Stimulated activated CD4-positive, alpha-beta T cell treated with anti-CD3 and anti-CD28 coated beads, Interleukin-12 subunit alpha, Interleukin-12 subunit beta, amount 100 ng/mL, for 4 hours (primary cell): ENCODE data around the gene EFCAB3.
"Not testable (repeated sequence)": the region's sequence is repeated elsewhere in the genome, so short reads cannot be mapped to it uniquely, and the experiment has no call there.

Experiments
- DNase-seq: peaks from one replicate; pipeline ENCODE4 v3.0.0-alpha.2; 2020

EFCAB3 gene

DNA sequence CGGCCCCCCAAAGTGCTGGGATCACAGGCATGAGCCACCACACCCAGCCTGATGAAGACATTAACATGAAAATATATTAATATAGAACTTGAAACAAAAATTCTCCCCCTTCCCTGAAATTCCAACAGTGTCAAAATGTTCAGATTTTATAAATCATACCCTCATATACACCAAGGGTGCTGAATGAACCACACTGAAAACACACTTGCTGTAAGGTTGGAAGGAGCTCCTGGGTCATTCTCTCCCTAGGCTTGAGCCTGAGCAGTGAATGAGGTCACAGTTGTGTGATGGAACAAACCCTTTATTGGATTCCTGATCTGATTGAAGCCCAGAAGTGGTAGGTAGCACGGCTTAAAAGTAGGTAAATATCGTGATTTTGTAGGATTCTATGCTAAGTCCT is at the start of gene EFCAB3:
TSS of gene EFCAB3 (plus strand) at position 301 of the 400 bp plus-strand sequence. CDS start 2,427 bp downstream, outside the sequence.
- DNase-seq = no peak

DNA sequence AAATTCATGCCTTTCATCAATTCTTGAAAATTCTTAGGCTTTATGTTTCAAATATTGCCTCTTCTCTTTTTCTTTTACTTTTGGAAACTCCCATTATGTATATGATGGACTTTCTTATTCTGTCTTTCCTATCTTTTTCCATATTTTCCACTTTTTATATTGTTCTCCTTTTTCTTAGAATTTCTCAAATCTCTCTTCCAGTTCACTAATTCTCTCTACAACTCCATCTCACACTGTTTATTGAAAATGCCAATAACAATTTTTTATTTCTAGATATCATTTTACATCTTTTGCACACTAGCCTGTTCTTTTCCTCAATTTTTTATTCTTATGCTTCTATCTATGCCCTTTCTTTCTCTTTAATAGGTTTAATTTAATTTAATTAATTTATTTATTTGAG is 43.8 kb upstream of the EFCAB3 start:
- DNase-seq = no peak

DNA sequence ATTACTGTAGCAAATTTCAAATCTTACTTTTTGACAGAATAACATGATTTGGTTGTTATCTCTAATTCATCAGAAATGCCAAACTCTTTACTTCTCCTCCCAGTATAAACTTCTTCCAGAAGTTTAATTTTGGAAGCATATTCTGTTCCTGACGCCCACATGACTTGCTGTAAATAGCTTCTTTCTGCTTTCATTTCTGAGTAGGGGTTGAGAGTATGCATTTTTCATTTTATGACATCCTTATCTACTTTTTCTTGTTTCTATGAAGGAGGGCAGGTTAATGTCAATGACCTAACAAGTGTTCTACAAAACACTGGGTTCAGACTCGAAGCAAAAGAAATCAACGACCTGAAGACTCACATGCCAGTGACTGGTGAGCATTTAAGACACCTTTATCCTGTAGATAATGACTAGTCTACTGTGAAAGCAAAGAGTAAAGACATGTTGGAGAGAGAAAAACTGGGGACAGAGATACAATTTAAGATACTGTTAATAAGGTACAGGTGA is 36.5 kb upstream of the EFCAB3 start:
- DNase-seq = no peak

DNA sequence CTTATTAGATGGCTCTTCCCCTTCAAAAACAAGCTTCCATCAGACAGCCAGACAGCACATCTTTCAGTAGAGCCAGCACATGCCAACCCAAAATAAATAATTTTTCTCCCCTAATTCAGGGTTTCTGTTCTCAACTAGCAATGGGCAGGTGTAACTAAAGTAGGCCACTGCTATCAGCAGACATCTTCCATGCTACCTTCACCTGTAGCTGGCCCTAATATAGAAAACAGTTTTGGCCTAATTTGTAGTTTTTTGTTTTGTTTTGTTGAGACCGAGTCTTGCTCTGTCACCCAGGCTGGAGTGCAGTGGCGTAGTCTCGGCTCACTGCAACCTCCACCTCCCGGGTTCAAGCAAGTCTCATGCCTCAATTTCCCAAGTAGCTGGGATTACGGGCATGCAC is 29.2 kb upstream of the EFCAB3 start:
- DNase-seq = no peak

DNA sequence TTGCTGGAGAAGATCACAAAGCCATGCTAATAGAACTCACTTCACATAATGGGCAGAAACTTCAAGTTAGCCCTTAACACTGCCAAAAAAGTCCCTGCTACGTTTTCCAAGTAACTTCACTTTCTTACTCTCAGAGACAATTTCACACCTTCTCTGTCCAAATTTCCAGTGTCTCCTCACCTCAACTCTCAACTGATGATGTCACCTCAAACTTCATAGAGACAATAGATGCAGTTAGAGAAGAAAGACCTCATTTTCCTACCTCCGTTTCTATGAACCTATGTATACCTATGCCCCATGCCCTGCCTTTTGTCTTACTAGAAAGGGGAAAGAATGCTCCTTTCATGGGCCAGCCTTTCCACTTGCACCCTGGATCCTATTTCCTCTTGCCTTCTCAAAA is 14.2 kb upstream of the EFCAB3 start:
- no peak for DNase-seq

DNA sequence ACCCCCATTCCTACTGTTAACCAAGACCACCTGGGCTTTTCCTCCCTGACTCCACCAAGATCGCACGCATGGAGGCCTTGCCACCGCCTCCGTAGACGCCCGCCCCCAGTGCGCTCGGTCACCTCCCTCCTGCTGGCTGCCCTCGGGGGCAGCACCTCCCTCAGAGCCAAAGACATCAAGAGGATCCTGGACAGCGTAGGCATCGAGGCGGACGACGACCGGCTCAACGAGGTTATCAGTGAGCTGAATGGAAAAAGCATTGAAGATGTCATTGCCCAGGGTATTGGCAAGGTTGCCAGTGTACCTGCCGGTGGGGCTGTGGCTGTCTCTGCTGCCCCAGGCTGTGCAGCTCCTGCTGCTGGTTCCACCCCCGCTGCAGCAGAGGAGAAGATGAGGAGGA is 1.2 kb downstream of the EFCAB3 start:
- no peak for DNase-seq

DNA sequence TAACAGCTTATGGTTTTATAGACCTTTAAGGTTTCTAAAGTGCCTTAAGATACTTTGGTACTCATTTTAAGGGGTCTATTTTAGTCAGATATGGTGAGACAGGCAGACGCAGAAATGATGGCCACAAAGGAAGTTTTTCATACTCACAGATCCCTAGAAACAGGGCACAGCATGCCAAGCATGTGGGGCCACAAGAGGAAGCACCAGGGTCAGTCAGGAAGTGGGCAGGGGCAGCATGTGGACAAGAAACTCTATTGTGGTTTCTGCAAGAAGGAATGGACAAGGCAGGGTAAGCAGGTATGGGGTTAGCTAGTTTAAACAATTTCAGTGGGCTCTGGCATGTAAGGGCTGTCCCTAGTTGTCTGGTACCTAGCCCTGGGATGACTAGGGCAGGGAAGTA is 8.5 kb downstream of the EFCAB3 start:
- no peak for DNase-seq

DNA sequence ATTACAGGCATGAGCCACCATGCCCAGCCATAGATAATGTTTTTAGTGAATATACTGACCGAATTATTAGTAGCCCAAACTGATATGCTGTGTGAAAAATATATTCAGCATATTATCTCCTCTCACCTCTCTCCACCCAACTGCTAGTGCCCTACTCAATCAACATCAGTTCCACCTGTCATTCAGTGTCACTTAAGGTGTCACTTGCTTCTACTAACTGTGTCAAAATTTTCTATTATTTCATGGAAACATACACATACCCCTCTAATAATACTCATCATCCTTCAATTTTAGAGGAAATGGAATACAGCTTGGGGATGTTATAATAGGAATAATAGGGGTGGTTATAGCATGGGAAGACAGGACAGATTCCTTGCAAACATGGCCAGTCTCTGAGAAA is 12.6 kb downstream of the EFCAB3 start:
- DNase-seq = no peak

DNA sequence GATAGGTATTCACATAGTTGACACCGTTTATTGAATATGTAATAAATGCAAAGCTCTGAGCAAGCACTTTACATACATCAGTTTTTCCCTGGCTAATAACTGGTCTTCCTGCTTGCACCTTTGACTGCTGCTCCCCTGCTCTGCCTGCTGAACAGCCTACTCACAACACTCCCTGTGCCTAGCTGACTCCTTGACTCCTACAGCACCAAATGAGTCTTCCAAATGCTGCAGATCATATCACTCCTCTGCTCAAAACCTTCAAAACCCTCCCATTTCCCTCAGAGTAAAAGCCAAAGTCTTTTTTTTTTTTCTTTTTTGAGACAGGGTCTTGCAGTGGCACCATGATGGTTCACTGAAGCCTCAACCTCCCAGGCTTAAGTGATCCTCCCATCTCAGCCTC is 18.5 kb downstream of the EFCAB3 start:
- DNase-seq = no peak

DNA sequence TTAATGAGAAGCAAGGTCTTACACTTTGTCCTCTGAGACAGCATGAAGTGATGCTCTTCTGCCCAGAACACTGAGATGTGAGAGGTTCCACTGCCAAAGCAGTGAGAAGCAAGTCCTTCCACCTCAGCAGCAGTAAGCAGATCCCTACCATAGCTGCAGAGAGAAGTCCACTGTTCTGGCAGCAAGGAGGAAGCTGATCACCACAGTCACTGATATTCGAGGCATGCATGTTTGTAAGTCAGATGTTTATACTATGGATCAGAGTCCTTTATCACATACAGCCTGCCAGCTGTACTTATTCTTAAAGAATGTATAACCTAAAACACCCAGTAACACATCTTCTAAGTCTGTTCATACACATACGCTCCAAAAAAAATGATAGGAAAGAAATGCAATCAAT is 25.1 kb downstream of the EFCAB3 start:
- DNase-seq = no peak

DNA sequence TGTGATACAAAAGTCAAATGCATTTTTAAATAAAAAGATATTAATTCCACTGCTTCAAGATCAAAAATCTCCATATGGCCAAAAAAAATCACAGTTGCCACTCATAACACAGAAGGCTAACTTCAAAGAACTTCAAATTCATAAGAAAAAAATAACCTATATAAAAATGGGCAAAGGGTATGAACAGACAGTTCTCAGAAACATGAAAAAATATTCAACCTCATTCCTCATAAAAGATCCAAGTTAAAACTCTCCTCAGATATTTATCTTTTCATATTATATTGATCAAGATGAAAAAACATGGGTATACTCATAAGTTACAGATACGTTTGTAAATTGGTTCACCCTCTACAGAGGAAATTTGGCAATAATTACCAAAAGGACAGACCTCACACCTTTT is 32.7 kb downstream of the EFCAB3 start:
- not testable (repeated sequence) for DNase-seq

DNA sequence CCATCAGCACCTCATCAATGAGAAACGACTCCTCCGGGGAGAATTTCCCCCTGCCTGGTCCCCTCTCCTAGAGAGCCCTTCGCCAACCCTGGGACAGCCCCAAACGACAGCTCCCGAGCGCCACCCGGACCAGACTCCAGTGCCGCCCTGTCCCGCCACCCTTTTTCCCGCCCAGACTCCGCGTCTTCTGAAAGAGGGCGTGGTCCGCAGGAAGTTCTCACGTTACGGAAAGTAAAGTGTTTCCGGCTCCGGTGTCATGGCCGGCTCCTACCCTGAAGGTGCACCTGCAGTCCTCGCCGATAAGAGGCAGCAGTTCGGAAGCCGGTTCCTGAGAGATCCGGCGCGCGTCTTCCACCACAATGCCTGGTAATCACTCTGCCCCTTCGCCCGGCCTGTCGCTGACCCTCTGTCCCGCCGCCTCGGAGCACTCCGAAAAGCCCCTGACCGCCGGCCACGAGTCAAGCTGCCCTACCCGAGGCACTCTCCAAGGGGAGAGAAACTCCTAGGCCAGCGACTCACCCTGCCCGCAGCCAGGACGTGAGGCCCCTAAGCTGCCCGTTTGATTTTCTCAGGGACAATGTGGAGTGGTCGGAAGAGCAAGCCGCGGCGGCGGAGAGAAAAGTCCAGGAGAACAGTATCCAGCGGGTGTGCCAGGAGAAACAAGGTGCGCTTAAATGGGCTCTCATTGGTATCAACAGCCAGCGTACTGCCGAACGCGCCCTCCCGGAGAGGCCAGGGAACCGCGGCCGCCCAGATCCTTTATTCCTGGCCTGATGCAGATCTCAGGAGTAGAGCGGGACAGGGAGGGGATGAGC is 43.5 kb downstream of the EFCAB3 start, which contains the start of gene METTL2A:
TSS of gene METTL2A (plus strand) at position 251 of the 815 bp plus-strand sequence. CDS start at position 257, 6 bp downstream.
- peak; percentile 76 for DNase-seq

DNA sequence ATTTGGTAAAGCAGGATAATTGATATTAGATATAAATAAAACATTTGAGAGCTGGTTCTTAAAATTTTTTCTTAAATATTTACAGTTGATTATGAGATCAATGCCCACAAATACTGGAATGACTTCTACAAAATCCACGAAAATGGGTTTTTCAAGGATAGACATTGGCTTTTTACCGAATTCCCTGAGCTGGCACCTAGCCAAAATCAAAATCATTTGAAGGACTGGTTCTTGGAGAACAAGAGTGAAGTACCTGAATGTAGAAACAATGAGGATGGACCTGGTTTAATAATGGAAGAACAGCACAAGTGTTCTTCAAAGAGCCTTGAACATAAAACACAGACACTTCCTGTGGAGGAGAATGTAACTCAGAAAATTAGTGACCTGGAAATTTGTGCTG is 45.9 kb downstream of the EFCAB3 start:
- not testable (repeated sequence) for DNase-seq

DNA sequence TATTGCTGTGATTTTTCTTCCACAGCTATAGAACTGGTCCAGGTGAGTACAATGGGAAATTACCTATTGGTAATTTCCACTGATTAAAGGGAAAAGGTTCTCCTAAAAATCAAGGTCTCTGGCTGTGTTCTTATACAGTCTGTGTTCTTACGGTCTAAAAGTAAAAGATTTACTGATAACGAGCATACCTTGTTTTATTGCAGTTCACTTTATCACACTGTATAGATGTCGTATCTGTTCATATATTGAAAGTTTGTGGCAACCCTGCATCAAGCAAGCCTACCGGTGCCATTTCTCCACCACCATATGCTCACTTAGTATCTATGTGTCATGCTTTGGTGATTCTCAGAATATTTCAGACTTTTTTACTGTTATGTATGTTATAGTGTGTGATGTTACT is 54.9 kb downstream of the EFCAB3 start:
- DNase-seq = not testable (repeated sequence)

DNA sequence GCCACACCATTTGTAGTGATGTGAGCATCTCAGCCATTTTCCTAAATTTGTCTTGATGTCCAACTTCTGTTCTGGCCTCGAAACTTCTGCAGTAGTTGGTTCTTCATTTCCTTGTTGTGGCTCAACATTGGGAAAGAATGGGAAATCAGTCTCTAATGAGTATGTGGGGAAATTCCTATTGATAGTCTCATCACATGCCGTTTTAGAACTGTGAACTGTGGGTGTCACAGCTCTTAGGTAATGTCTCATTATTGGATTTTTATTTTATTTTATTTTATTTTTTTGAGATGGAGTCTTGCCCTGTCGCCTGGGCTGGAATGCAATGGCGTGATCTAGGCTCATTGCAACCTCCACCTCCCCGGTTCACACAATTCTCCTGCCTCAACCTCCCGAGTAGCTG is 60.8 kb downstream of the EFCAB3 start:
- not testable (repeated sequence) for DNase-seq

DNA sequence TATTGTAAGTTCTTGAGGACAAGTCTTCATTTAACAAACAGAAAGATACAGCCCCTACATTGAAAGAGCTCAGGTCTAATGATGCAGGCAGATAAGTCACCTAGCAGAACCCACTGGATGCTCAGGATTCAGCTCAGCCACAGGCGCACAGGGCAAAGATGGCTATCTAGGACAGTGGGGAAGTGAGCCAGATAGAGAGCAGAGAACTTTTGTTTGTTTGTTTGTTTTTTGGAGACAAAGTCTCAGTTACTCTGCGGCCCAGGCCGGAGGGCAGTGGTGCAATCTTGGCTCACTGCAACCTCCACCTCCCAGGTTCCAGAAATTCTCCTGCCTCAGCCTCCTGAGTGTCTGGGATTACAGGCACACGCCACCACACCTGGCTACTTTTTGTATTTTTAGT is 63.7 kb downstream of the EFCAB3 start:
- no peak for DNase-seq

DNA sequence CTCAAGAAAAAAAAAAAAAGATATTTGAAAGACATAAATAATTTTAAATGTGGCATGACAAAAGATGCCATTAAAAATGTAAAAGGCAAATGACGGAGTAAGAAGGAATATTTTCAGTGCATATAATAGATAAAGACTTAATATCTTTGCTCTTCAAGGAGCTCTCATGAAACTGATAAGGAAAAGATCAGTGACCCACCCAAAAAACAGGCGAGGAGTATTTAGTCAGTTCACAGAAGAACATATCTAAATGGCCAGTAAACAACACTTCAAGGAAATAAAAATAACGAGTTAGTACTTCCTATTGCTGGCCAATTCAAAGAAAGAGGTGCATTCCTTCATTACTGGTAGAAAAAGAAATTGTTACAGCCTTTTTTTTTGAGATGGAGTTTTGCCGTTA is 65.4 kb downstream of the EFCAB3 start:
- not testable (repeated sequence) for DNase-seq

DNA sequence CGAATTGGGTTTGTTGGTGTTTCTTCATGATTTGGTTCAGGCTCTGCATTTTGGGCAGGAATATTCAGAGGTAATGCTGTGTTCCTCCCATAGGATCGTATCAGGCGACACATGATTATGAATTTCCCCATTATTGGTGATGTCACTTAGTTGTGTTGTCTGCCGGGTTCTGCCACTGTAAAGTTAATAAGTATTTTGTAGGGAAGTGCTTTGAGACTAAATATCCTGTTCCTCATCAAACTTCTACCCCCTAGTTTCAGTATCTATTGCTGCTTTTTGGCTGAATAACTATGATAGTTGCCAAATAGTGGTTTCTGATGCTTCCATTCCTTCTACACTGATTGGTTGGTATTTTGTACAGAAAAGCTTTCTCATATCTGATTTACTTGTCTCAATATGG is 71.8 kb downstream of the EFCAB3 start:
- not testable (repeated sequence) for DNase-seq

DNA sequence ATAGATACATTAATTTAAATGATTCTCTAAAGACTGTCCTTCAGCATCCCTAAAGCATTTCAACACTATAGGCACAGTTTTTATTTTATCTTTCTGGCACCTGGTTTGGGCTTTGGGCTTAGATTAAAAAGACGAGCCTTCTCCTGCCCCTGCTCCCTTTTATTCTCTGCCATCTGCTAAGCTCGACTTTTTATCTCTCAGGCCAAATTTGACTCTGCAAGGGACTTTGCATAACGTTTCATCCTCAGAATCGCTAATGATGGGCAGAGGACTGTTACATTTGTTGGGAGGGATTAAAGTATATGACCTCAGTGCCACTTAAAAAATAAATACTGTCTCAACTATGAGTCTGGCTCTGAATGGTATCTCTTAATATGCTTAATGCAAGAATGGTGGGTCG is 72.7 kb downstream of the EFCAB3 start:
- DNase-seq = not testable (repeated sequence)

DNA sequence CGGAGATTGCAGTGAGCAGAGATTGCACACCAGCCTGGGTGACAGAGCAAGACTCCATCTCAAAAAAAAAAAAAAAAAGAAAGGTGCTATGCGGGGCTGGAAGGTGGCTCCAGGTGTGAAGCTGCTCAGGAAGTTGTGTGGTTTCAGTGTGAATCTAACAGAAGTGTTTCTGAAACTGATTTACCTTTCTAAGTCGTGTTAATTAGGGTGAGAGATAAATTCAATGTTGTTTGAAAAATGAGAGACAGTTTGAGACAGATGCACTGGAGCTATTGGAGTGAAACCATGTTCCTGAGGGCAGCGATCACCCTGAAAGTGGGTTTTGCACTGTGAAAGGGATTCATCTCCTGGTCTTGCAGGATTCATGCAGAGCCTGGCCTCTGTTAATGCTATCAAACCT is 73.3 kb downstream of the EFCAB3 start:
- not testable (repeated sequence) for DNase-seq

DNA sequence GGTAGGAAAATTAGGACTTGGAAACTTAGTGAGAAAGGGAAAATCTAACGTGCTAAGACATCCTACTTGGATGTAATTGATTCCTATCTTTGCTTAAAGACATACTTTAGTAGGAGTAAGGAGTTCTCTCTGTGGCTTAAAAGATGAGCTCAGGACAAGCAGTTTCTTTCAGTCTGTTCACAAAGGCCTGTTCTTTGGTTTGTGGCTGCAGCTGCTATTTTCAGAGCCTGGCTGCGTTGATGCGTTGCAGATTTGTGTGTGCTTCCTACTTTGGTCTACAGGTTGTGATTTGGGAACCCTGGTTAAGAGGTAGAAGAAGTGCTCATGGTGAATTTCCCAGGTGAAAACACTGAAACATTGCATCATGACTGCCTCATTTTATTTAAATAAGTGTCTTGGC is 73.8 kb downstream of the EFCAB3 start:
- not testable (repeated sequence) for DNase-seq

DNA sequence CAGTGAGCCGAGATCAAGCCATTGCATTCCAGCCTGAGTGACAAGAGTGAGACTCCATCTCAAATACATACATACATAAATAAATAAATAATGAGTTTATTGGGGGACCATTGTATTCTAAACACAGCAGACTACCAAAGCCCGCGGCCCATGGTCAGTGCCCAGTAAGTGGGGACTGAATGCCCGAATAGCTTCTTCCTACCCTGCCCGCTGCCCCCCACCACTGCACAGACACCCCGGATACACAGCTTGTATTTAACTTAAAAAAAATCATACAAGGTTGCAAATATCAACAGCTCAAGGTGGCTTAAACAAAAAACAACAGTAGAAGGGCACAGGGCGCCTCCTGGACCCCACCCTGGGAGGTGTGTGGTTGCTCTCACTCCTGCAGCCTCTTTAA is 75.7 kb downstream of the EFCAB3 start:
- DNase-seq = no peak

DNA sequence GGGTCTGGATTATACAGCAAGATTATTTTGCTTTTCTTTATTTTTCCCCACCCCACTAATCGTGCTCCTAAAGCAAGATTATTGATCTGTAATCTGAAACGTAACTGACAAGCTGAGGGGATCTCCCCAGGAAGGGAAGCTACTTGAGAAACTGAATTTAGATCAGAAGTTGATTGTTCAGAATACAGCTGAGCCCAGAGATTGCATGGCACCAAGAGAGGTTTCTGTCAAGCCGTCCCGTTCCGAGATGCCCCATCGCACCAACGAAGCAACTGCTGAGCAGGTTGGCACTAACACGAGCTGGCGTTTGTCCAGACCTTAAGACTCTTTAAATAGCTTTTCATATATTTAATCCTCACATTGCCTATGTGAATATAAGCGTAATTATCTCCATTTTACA is 78.1 kb downstream of the EFCAB3 start:
- DNase-seq = not testable (repeated sequence)

DNA sequence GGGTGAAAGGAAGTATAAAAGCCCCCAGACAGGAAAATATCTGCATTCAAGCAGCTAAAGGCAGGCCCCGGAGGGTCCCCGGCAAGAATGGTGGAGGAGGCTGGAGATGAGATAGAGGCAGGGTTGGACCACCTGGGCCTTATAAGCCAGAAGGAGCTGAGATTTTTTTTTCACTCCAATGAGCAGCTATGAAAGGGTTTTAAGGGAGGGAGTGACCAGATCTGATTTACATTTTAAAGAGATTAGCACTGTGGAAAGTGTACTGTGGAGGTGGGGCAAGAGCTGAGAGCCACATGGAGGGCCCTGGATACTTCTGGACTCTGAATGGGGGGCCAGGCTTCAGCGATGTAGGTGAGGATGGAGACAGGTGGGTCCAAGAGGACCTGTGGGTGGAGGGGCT is 84.1 kb downstream of the EFCAB3 start:
- DNase-seq = not testable (repeated sequence)

DNA sequence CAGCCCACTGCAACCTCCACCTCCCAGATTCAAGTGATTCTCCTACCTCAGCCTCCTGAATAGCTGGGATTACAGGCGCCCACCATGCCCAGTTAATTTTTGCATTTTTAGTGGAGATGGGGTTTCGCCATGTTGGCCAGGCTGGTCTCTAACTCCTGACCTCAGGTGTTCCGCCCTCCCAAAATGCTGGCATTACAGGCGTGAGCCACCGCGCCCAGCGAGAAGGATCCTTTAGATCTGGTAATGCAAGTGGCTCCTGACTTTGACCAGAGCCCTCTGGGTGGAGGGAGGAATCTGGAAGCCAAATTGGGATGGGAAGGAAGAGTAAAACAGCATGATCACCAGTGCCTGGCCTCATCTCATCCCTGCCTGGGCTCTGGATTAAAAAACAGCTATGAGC is 84.9 kb downstream of the EFCAB3 start:
- not testable (repeated sequence) for DNase-seq
